ENCODE data around the gene SSBP4.
A peak's percentile ranks its signal among the peaks of the same experiment; 100 is the strongest.

Gene SSBP4

GRCh38 chr19:18450021-18450930, 31.1 kb downstream of the SSBP4 start:
- intact Hi-C loops (cut with DNase I), result no loop called here
- DNase-seq, result no peak

GRCh38 chr19:18450931-18451836, 32.0 kb downstream of the SSBP4 start:
- peak; percentile 76 to 97 (median 91) for DNase-seq
- intact Hi-C loops (cut with DNase I), result no loop called here

- intact Hi-C loops (cut with DNase I), result no loop called here
- DNase-seq, result no peak
Observed at GRCh38 chr19:18452386-18452785, 33.2 kb downstream of the SSBP4 start.

DNA sequence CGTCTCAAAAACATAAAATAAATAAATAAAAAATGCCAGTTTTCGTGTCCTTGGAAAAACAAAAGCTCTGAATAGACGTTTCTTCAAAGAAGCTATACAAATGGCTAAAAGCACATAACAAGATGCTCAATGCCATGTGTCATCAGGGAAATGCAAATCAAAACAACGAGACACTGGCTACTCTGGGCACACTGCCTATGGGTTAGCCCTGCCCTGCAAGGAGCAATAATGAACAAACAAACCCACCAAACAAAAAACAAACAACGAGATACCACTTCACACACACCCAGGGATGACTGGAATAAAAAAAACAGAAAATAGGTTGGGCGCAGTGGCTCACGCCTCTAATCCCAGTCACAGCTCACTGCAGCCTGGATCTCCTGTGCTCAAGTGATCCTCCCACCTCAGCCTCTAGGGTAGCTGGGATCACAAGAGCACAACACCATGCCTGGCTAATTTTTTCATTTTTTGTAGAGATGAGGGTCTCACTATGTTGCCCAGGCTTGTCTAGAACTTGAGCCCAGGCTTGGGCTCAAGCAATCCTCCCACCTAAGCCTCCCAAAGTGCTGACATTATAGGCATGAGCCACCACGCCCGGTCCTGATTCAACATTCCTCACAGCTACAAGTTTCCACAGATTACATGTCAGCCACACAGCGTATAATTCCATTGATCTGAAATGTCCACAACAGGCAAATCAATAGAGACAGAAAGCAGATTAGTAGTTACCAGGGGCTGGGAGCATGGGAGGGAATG, 34.2 kb downstream of the SSBP4 start:
- no peak for DNase-seq
- intact Hi-C loops (cut with DNase I), result no loop called here

GRCh38 chr19:18456279-18456678, 37.1 kb downstream of the SSBP4 start:
- no peak for DNase-seq
- intact Hi-C loops (cut with DNase I), result no loop called here

GRCh38 chr19:18456974-18457373, 37.8 kb downstream of the SSBP4 start:
- intact Hi-C loops (cut with DNase I), result no loop called here
- DNase-seq, result peak in 30 of 42 donors; percentile 30 to 85 (median 60)

GRCh38 chr19:18457483-18458331, 38.5 kb downstream of the SSBP4 start:
- intact Hi-C loops (cut with DNase I), result no loop called here
- DNase-seq, result no peak

DNA sequence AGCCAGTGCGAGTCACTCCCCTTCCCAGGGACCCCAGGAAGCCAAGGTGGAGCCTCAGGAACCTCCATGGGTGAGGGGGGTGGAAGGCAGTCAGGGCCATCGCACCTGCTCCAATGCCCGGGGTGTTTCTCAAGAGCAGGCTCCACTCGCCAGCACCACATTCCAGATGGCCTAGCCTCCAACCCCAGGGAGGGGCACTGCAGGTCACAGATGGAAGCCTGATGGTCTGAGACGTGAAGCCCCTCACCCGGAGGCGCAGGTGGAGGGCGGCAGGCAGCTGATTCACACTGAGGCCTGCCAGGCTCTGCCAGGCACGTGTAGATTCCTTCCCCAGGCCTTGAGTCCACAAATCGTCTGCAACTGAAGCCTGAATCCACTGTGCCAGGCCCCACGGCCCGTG, 41.7 kb downstream of the SSBP4 start:
- DNase-seq, result no peak
- intact Hi-C loops (cut with DNase I), result loop anchor here (10.0 kb wide), 2 partner anchors 64 to 384 kb away; partner anchors contain the start of gene ELL

DNA sequence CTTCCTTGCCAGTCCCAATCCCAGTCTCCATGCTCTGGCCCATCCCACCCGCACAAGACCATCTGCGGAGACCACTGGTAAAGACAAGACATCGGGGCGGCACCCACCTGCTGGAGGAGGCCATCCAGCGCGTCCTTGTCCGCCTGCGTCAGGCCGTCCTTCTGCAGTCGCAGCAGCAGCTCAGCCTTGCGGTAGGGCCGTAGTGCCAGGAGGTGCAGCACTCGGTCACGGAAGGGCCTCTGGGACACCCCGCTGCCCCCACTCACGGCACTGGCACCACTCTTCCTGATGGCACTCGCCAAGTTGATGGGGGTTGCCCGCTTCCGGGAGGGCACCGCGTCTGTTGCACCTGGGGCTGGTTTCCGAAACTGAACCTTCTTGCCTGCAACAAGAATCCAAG, 42.3 kb downstream of the SSBP4 start:
- no peak for DNase-seq
- intact Hi-C loops (cut with DNase I), result loop anchor here (10.0 kb wide), 2 partner anchors 63 to 383 kb away; partner anchors contain the start of gene ELL

- peak; percentile 53 to 94 (median 84) for DNase-seq
- intact Hi-C loops (cut with DNase I), result loop anchor here (10.0 kb wide), 2 partner anchors 60 to 380 kb away; partner anchors contain the start of gene ELL
Observed at GRCh38 chr19:18464646-18465045, 45.4 kb downstream of the SSBP4 start.

GRCh38 chr19:18465214-18465963, 46.2 kb downstream of the SSBP4 start:
- intact Hi-C loops (cut with DNase I), result loop anchor here (10.0 kb wide), 2 partner anchors 59 to 379 kb away; partner anchors contain the start of gene ELL

DNA sequence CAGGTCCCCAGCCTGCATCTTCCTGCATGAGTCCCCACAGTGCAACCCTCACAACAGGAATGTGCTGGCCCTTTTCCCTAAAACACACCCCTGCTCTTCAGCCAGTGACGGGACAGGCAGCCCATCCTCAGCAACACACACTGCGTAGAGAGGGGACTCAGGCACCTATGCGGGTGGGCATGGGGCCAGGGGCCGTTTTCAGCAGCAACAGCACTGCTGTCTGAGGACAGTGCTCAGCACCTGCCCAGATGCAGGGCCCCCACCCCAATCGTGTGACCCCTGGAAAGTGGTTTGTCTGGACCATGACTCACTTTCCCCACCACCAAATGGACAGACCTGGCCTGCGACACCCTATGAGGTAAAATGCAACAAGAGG, 46.8 kb downstream of the SSBP4 start:
- DNase-seq, result no peak
- intact Hi-C loops (cut with DNase I), result loop anchor here (10.0 kb wide), 2 partner anchors 59 to 379 kb away; partner anchors contain the start of gene ELL

More at GRCh38 chr19:18465214-18465963, 46.2 kb downstream of the SSBP4 start:
- no peak for DNase-seq

DNA sequence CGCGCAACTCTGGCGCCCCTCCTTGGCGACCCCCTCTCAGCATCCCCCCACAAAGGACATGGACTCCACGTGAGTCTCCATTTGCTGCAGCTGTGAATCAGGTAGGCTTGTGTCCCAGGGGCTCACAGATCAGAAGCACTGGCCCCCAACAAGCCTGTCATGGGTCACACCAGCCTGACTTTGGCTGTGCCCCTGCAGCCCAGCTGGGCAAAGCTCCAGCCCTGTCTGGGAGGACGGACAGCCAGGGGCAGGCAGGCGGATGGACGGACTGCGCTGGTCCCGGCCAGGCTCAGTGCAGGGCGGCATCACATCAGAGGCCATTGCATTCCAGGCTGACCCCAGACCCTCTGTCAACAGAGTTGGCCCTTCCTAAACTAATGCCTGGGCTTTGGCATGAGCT, 47.2 kb downstream of the SSBP4 start:
- intact Hi-C loops (cut with DNase I), result loop anchor here (10.0 kb wide), 2 partner anchors 58 to 378 kb away; partner anchors contain the start of gene ELL
- DNase-seq, result no peak

GRCh38 chr19:18467978-18468377, 48.8 kb downstream of the SSBP4 start:
- intact Hi-C loops (cut with DNase I), result loop anchor here (10.0 kb wide), 2 partner anchors 57 to 377 kb away; partner anchors contain the start of gene ELL
- DNase-seq, result no peak

DNA sequence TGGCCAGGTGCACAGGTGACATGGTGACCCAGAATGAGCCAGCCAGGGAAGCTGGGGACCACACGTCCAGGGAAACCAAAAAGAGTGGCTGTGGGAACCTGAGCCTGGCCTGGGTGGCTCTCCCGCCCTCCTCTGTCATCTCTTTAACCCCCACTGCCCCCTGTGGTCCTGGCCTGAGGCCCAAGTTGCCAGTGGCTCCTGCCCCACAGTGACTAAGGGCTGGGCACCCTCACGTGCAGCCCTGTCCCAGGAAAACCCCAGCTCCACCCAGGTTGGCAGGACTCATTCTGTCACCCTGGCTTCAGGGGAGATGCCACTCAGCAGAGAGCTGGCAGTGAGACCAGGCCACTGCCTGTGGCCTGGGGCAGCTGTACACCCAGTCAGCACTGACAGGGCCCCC, 49.3 kb downstream of the SSBP4 start:
- no peak for DNase-seq
- intact Hi-C loops (cut with DNase I), result loop anchor here (10.0 kb wide), 2 partner anchors 56 to 376 kb away; partner anchors contain the start of gene ELL

DNA sequence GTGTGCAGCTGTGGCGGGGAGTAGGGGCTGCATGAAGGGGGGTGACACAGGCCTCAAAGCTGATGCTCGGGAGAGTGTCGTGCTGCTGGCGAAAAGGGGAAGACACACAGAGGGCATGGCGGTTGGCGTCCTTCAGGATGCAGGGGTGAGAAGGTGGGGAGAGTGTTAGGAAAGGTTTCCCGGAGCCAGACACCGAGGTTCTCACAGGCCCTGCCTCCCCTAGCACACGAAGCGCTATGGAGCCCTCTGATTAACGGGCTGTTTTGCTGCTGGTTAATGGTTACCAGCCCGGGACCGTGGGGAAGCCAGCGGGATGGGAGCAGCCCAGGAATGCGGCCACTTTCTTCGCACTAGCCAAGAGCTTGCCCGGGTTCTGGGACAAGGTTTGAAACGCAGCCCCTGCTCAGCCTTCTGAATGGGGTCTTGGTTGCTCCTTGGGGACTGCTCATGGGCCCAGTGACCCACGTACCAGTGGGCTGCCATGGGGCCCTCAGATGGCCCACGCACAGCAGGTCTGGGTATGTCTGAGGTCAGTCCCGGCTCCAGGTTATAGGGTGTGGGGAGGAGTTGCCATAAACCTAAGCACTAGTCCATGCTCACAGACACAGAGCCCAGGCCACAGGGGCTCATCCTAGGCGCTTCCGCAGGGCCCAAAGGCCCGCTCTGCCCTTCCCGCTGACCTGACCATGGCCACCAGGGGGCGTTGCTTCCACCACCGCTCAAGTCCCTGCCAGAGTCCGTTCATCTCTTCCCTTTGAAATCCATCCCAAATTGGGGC, 50.1 kb downstream of the SSBP4 start:
- intact Hi-C loops (cut with DNase I), result loop anchor here (10.0 kb wide), 2 partner anchors 56 to 376 kb away; partner anchors contain the start of gene ELL
- peak in 39 of 42 donors; percentile 30 to 83 (median 63) for DNase-seq

Measured in head of caudate nucleus (tissue), 42 donors.